Muscle of arm (tissue), 12 donors: ENCODE measurements around the gene VMO1. TPM values are rescaled to one million over a fixed set of nuclear protein-coding genes. Genes with fewer than 3 reads are reported as not detected.

ENCODE experiments used
- polyA plus RNA-seq, 12 donors: library from polyadenylated mRNA; unstranded; fragments of 120-200 nt; gene quantifications; one replicate each; pipeline ENCODE4 v1.2.1, GENCODE V29; 2013; ENCODE audit not compliant: insufficient read length in 12 of 12

The VMO1 gene
- polyA plus RNA-seq, 12 donors, result 0.86 to 10.1 (median 5.1) TPM; not detected in 2

Other genes with a start within 250 kb of the VMO1 start
- 10 to 100 TPM in 11 of 12 donors, not detected in 1; 22.4 to 77.3 (median 29.3) TPM for gene MYBBP1A, start 231.0 kb downstream of the VMO1 start, polyA plus RNA-seq
- gene GGT6, start 225.8 kb downstream of the VMO1 start, polyA plus RNA-seq, result 1 to 10 TPM in 3 of 12 donors, under 1 TPM in 4, not detected in 5; 0.11 to 6.4 (median 0.34) TPM
- gene SMTNL2, start 201.8 kb downstream of the VMO1 start, polyA plus RNA-seq, result 100 to 1,000 TPM in 5 of 12 donors, 10 to 100 TPM in 6, not detected in 1; 48.5 to 198 (median 98.3) TPM
- 1 to 10 TPM in 2 of 12 donors, under 1 TPM in 8, not detected in 2; 0.19 to 2.0 (median 0.41) TPM for gene ALOX15, start 144.7 kb downstream of the VMO1 start, polyA plus RNA-seq
- gene PELP1, start 82.2 kb downstream of the VMO1 start, polyA plus RNA-seq, result 10 to 100 TPM in 11 of 12 donors, not detected in 1; 26.2 to 56.6 (median 28.7) TPM
- gene ARRB2, start 75.7 kb downstream of the VMO1 start, polyA plus RNA-seq, result 10 to 100 TPM in 11 of 12 donors, not detected in 1; 14.4 to 42.1 (median 18.9) TPM
- 10 to 100 TPM in 11 of 12 donors, not detected in 1; 15.7 to 30.1 (median 16.5) TPM for gene MED11, start 54.9 kb downstream of the VMO1 start, polyA plus RNA-seq
- under 1 TPM in 10 of 12 donors, not detected in 2; 0.08 to 0.68 (median 0.26) TPM for gene ZMYND15, start 46.5 kb downstream of the VMO1 start, polyA plus RNA-seq
- gene CXCL16, start 46.4 kb downstream of the VMO1 start, polyA plus RNA-seq, result 10 to 100 TPM in 1 of 12 donors, 1 to 10 TPM in 9, not detected in 2; 3.6 to 10.6 (median 4.4) TPM
- under 1 TPM in 1 of 12 donors, not detected in 11; 0.43 TPM for gene TM4SF5, start 14.5 kb downstream of the VMO1 start, polyA plus RNA-seq
- gene GLTPD2, start 2.6 kb upstream of the VMO1 start, polyA plus RNA-seq, result 1 to 10 TPM in 1 of 12 donors, under 1 TPM in 9, not detected in 2; 0.35 to 1.1 (median 0.51) TPM
- gene PSMB6, start 9.8 kb upstream of the VMO1 start, polyA plus RNA-seq, result 100 to 1,000 TPM in 1 of 12 donors, 10 to 100 TPM in 10, not detected in 1; 54.7 to 102 (median 94.2) TPM
- 10 to 100 TPM in 11 of 12 donors, not detected in 1; 19.6 to 47.2 (median 24.1) TPM for gene PLD2, start 20.8 kb upstream of the VMO1 start, polyA plus RNA-seq
- 10 to 100 TPM in 11 of 12 donors, not detected in 1; 21.5 to 61.5 (median 28.0) TPM for gene MINK1, start 47.0 kb upstream of the VMO1 start, polyA plus RNA-seq
- gene C17orf107, start 113.2 kb upstream of the VMO1 start, polyA plus RNA-seq, result 1 to 10 TPM in 8 of 12 donors, under 1 TPM in 3, not detected in 1; 0.70 to 9.2 (median 1.2) TPM
- 1 to 10 TPM in 11 of 12 donors, not detected in 1; 1.1 to 5.9 (median 1.6) TPM for gene CHRNE, start 116.7 kb upstream of the VMO1 start, polyA plus RNA-seq
- gene GP1BA, start 145.9 kb upstream of the VMO1 start, polyA plus RNA-seq, result 1 to 10 TPM in 6 of 12 donors, under 1 TPM in 4, not detected in 2; 0.61 to 7.5 (median 1.1) TPM
- 10 to 100 TPM in 11 of 12 donors, not detected in 1; 36.3 to 58.0 (median 46.4) TPM for gene SLC25A11, start 153.7 kb upstream of the VMO1 start, polyA plus RNA-seq
- gene RNF167, start 153.9 kb upstream of the VMO1 start, polyA plus RNA-seq, result 100 to 1,000 TPM in 1 of 12 donors, 10 to 100 TPM in 10, not detected in 1; 65.5 to 159 (median 73.9) TPM
- gene PFN1, start 162.2 kb upstream of the VMO1 start, polyA plus RNA-seq, result 100 to 1,000 TPM in 11 of 12 donors, not detected in 1; 260 to 767 (median 354) TPM
- 1,000 to 10,000 TPM in 10 of 12 donors, 100 to 1,000 TPM in 2; 501 to 7,271 (median 1,745) TPM for gene ENO3, start 164.8 kb upstream of the VMO1 start, polyA plus RNA-seq
- 10 to 100 TPM in 11 of 12 donors, not detected in 1; 62.8 to 91.4 (median 84.4) TPM for gene SPAG7, start 181.5 kb upstream of the VMO1 start, polyA plus RNA-seq
- gene CAMTA2, start 201.3 kb upstream of the VMO1 start, polyA plus RNA-seq, result 10 to 100 TPM in 11 of 12 donors, not detected in 1; 13.8 to 52.0 (median 23.3) TPM
- gene INCA1, start 211.2 kb upstream of the VMO1 start, polyA plus RNA-seq, result 1 to 10 TPM in 10 of 12 donors, not detected in 2; 3.1 to 6.8 (median 4.7) TPM
- gene KIF1C, start 211.6 kb upstream of the VMO1 start, polyA plus RNA-seq, result 100 to 1,000 TPM in 5 of 12 donors, 10 to 100 TPM in 6, not detected in 1; 66.2 to 127 (median 92.7) TPM
- under 1 TPM in 9 of 12 donors, not detected in 3; 0.05 to 0.45 (median 0.20) TPM for gene SLC52A1, start 249.1 kb upstream of the VMO1 start, polyA plus RNA-seq